ENCODE results near the gene CDYL. TPM values are rescaled to one million over a fixed set of nuclear protein-coding genes. Genes with fewer than 3 reads are reported as not detected.

Gene CDYL
- polyA plus RNA-seq, 1 of the 3 experiments (the other 2 are of a cell fraction): 13.3 TPM

- DNase-seq: no peak
- H4K20me1 ChIP-seq (ENCODE audit: insufficient read depth): no peaks in the 10 kb centered on the region
- POLR2A ChIA-PET: no interaction called here
- CTCF ChIA-PET: no interaction called here
- no peak overlapping the region for H2AFZ ChIP-seq (ENCODE audit: low read depth)
- no peaks in the 10 kb centered on the region for H3K9me2 ChIP-seq
- H3K36me3 ChIP-seq (replicated peaks in 1 of 2; ENCODE audit: control insufficient read depth in 1 of 2, insufficient read depth in 2 of 2, low read length in 1 of 2): no peaks in the 10 kb centered on the region
- no peaks in the 10 kb centered on the region for H3K79me2 ChIP-seq (ENCODE audit: insufficient read depth)
- WGBS (ENCODE audit: low lambda C conversion rate): 69% methylated on average over 8 of the region's 8 CpGs
- H3K4me3 ChIP-seq (ENCODE audit: low read depth in 2 of 2, low read length in 1 of 2): no peak overlapping the region
- H3K4me2 ChIP-seq: no peak overlapping the region
- no peaks in the 10 kb centered on the region for H3K27me3 ChIP-seq (ENCODE audit: insufficient read depth)
- H3K9me3 ChIP-seq: no peaks in the 10 kb centered on the region
- H3K9ac ChIP-seq: no peak overlapping the region
- no peaks in the 10 kb centered on the region; a peak in 1 of 4 replicates for H3K4me1 ChIP-seq (ENCODE audit: control insufficient read depth in 1 of 2, insufficient read depth in 2 of 2, low read depth in 1 of 2, low read length in 1 of 2)
- TF ChIP-seq EZH2phosphoT487 (IDR thresholded peaks at IDR 0.05; ENCODE audit: borderline replicate concordance, low read depth): no peak
- TF ChIP-seq NFIC (IDR thresholded peaks at IDR 0.05; ENCODE audit: borderline replicate concordance): no peak
- no peak for TF ChIP-seq MEF2A (IDR thresholded peaks at IDR 0.05; ENCODE audit: borderline replicate concordance, low read depth)
- TF ChIP-seq USF2 (IDR thresholded peaks at IDR 0.05; ENCODE audit: borderline replicate concordance, low read depth, low read length): no peak
- no peak for TF ChIP-seq FOSL2 (IDR thresholded peaks at IDR 0.05; ENCODE audit: borderline replicate concordance, low read depth)
- no peak for TF ChIP-seq FOXJ3 (CRISPR knock-in tag; IDR thresholded peaks at IDR 0.05)
- TF ChIP-seq TEAD4 (IDR thresholded peaks at IDR 0.05; ENCODE audit: borderline replicate concordance, insufficient read depth): no peak
- TF ChIP-seq MAX (IDR thresholded peaks at IDR 0.05; ENCODE audit: low read depth): no peak
- no peak for TF ChIP-seq RCOR1 (IDR thresholded peaks at IDR 0.05; ENCODE audit: low read length)
- TF ChIP-seq POLR2AphosphoS5 (IDR thresholded peaks at IDR 0.05; ENCODE audit: low read depth, low read length): no peak
- no peak for TF ChIP-seq REST (IDR thresholded peaks at IDR 0.05; ENCODE audit: low read depth, low read length)
- TF ChIP-seq MXI1 (IDR thresholded peaks at IDR 0.05; ENCODE audit: low read depth, low read length): no peak
- no peak for TF ChIP-seq GABPA (IDR thresholded peaks at IDR 0.05; ENCODE audit: low read depth)
- TF ChIP-seq SMC3 (IDR thresholded peaks at IDR 0.05; ENCODE audit: low read depth, low read length): no peak
- no peak for TF ChIP-seq TCF12 (IDR thresholded peaks at IDR 0.05)
- TF ChIP-seq NRF1 (IDR thresholded peaks at IDR 0.05; ENCODE audit: low read depth, low read length): no peak
- TF ChIP-seq USF1 (IDR thresholded peaks at IDR 0.05; ENCODE audit: borderline replicate concordance, low read depth): no peak
- H3K27ac ChIP-seq (ENCODE audit: low read depth in 2 of 2, low read length in 1 of 2): no peak overlapping the region
- H3F3A ChIP-seq (replicated peaks; ENCODE audit: insufficient read depth): no peaks in the 10 kb centered on the region
Observed at GRCh38 chr6:4965562-4966389, 189.6 kb downstream of the CDYL start.
